WI38 (cell line): ENCODE measurements around the gene MCF2.
A peak's percentile ranks its signal among the peaks of the same experiment; 100 is the strongest.
"Not testable (repeated sequence)": the region's sequence is repeated elsewhere in the genome, so short reads cannot be mapped to it uniquely, and the experiment has no call there.

Experiments used
- H3K4me3 ChIP-seq: 2 replicates; pipeline ENCODE4 v1.5.1; 2011; ENCODE audit warnings: low read depth, mild to moderate bottlenecking, control low read depth, low read length
- CTCF ChIP-seq: IDR thresholded peaks from 2 replicates; pipeline ENCODE4 v1.5.1; 2012; ENCODE audit warnings: low read depth, mild to moderate bottlenecking, control low read depth, low read length

Gene MCF2

GRCh38 chrX:139692506-139692849 is 15.5 kb downstream of the MCF2 start:
- TF ChIP-seq CTCF = no peak
- H3K4me3 ChIP-seq = peak overlapping the region; percentile 26

GRCh38 chrX:139691843-139692505 is 16.0 kb downstream of the MCF2 start:
- TF ChIP-seq CTCF = no peak
- H3K4me3 ChIP-seq = peak overlapping the region; percentile 26

- no peak overlapping the region; the same call in 1 of the 2 replicates for H3K4me3 ChIP-seq
- TF ChIP-seq CTCF = no peak
Observed at GRCh38 chrX:139691493-139691842, 16.5 kb downstream of the MCF2 start.

GRCh38 chrX:139685175-139685574 is 22.8 kb downstream of the MCF2 start:
- not testable (repeated sequence) for H3K4me3 ChIP-seq

GRCh38 chrX:139680356-139680755 is 27.6 kb downstream of the MCF2 start:
- no peak overlapping the region for H3K4me3 ChIP-seq
- no peak for TF ChIP-seq CTCF

GRCh38 chrX:139647597-139647996 is 60.4 kb downstream of the MCF2 start:
- TF ChIP-seq CTCF = no peak
- H3K4me3 ChIP-seq = no peak overlapping the region

GRCh38 chrX:139642241-139642927 is 65.6 kb downstream of the MCF2 start:
- TF ChIP-seq CTCF = no peak
- H3K4me3 ChIP-seq = no peak overlapping the region

- no peak overlapping the region for H3K4me3 ChIP-seq
- TF ChIP-seq CTCF = no peak
Observed at GRCh38 chrX:139640259-139640658, 67.7 kb downstream of the MCF2 start.
